Smooth muscle cell (in vitro differentiated cells): Measurements from ENCODE around the gene CTBP2. TPM values are rescaled to one million over a fixed set of nuclear protein-coding genes. Genes with fewer than 3 reads are reported as not detected.

ENCODE experiments used
- DNase-seq: peaks from one replicate; lab custom pipeline; 2025; ENCODE audit not compliant: unreplicated experiment; lab: John Stamatoyannopoulos, UW
- H2AFZ ChIP-seq: fragments of 200-600 bp; sonication (generic); 2 replicates; pipeline ENCODE4 v1.6.0; 2016; ENCODE audit warnings: antibody characterized with exemption, low read depth, mild to moderate bottlenecking
- H3F3A ChIP-seq: fragments of 200-600 bp; sonication (generic); 2 replicates; pipeline ENCODE4 v1.6.0; 2017; ENCODE audit warnings: antibody characterized with exemption, low read depth
- H3K27ac ChIP-seq: fragments of 200-600 bp; sonication (generic); 2 replicates; pipeline ENCODE4 v1.5.1; 2016; ENCODE audit warnings: low read depth, mild to moderate bottlenecking
- H3K27me3 ChIP-seq: fragments of 200-600 bp; sonication (generic); 2 replicates; pipeline ENCODE4 v1.6.1; 2016; ENCODE audit warnings: low read depth, mild to moderate bottlenecking
- H3K36me3 ChIP-seq: fragments of 200-600 bp; sonication (generic); 2 replicates; pipeline ENCODE4 v1.5.1; 2016; ENCODE audit warnings: low read depth
- H3K4me1 ChIP-seq: fragments of 200-600 bp; sonication (generic); 2 replicates; pipeline ENCODE4 v1.5.1; 2016; ENCODE audit warnings: low read depth
- H3K4me2 ChIP-seq: fragments of 200-600 bp; sonication (generic); 2 replicates; pipeline ENCODE4 v1.6.0; 2016; ENCODE audit warnings: mild to moderate bottlenecking
- H3K4me3 ChIP-seq: fragments of 200-600 bp; sonication (generic); 2 replicates; pipeline ENCODE4 v1.5.1; 2016; ENCODE audit warnings: mild to moderate bottlenecking
- H3K79me2 ChIP-seq: fragments of 200-600 bp; sonication (generic); 2 replicates; pipeline ENCODE4 v1.6.0; 2016; ENCODE audit warnings: low read depth, mild to moderate bottlenecking
- H3K9ac ChIP-seq: fragments of 200-600 bp; sonication (generic); 2 replicates; pipeline ENCODE4 v1.6.0; 2016; ENCODE audit warnings: low read depth
- H3K9me3 ChIP-seq: fragments of 200-600 bp; sonication (generic); replicated peaks from 2 replicates; pipeline ENCODE4 v1.5.1; 2016; ENCODE audit warnings: low read depth
- H4K20me1 ChIP-seq: fragments of 200-600 bp; sonication (generic); 2 replicates; pipeline ENCODE4 v1.6.0; 2016; ENCODE audit warnings: low read depth
- WGBS: methylation state at CpG from one replicate; pipeline ENCODE4 v1.1.7; 2016; ENCODE audit warnings: low lambda C conversion rate; 5-methylcytosine and 5-hydroxymethylcytosine counted together
- polyA plus RNA-seq: library from polyadenylated mRNA; unstranded; fragments of >200 nt; fragmentation: Nextera tagmentation; extraction: Ambion mirVana; gene quantifications from 2 replicates; pipeline ENCODE4 v1.2.1, GENCODE V29; 2016
- total RNA-seq: library from RNA; depleted of rRNA; stranded (reverse); fragments of >200 nt; gene quantifications from 2 replicates; pipeline ENCODE4 v1.2.3, GENCODE V29; 2014
- TF ChIP-seq, protein P1 (sequence below): fragments of 200-600 bp; sonication (generic); IDR thresholded peaks from 2 replicates; pipeline ENCODE4 v1.5.1; 2017; ENCODE audit warnings: borderline replicate concordance, mild to moderate bottlenecking, antibody characterized with exemption; ENCODE audit not compliant: insufficient read depth, poor library complexity, severe bottlenecking

Gene CTBP2
- total and polyA plus RNA-seq, 2 experiments from 2014 or later = 49.9 to 69.5 TPM

DNA sequence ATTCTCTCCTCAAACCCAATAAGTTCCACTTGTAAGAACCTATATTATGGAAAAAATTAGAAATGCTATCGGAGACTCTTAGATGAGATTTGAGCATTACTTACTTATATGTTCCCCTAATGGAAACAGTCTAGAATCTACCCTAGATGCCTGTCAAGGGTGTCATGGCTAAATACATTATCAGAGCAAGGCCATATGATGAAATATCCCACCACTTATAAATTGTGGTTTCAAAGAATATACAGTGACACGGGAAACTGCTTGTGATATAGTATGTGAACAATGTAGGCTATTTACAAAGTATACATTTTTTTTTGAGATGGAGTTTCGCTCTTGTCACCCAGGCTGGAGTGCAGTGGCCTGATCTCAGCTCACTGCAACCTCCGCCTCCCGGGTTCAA lies 46.3 kb upstream of the CTBP2 start:
- Histone ChIP-seq H3K4me1 (no peaks in the 10 kb centered on the region), H3F3A (no peaks in the 10 kb centered on the region), H3K4me3 (no peak overlapping the region), H3K27me3 (no peaks in the 10 kb centered on the region), H3K36me3 (no peaks in the 10 kb centered on the region), H3K4me2 (no peak overlapping the region), H3K9me3 (no peaks in the 10 kb centered on the region), H2AFZ (no peak overlapping the region), H3K27ac (no peak overlapping the region), H3K9ac (no peak overlapping the region), H4K20me1 (no peaks in the 10 kb centered on the region), H3K79me2 (no peaks in the 10 kb centered on the region)
- no peak for DNase-seq
- WGBS = 79% methylated on average over 5 of the region's 5 CpGs
- TF ChIP-seq, protein P1, sequence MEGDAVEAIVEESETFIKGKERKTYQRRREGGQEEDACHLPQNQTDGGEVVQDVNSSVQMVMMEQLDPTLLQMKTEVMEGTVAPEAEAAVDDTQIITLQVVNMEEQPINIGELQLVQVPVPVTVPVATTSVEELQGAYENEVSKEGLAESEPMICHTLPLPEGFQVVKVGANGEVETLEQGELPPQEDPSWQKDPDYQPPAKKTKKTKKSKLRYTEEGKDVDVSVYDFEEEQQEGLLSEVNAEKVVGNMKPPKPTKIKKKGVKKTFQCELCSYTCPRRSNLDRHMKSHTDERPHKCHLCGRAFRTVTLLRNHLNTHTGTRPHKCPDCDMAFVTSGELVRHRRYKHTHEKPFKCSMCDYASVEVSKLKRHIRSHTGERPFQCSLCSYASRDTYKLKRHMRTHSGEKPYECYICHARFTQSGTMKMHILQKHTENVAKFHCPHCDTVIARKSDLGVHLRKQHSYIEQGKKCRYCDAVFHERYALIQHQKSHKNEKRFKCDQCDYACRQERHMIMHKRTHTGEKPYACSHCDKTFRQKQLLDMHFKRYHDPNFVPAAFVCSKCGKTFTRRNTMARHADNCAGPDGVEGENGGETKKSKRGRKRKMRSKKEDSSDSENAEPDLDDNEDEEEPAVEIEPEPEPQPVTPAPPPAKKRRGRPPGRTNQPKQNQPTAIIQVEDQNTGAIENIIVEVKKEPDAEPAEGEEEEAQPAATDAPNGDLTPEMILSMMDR = no peak

DNA sequence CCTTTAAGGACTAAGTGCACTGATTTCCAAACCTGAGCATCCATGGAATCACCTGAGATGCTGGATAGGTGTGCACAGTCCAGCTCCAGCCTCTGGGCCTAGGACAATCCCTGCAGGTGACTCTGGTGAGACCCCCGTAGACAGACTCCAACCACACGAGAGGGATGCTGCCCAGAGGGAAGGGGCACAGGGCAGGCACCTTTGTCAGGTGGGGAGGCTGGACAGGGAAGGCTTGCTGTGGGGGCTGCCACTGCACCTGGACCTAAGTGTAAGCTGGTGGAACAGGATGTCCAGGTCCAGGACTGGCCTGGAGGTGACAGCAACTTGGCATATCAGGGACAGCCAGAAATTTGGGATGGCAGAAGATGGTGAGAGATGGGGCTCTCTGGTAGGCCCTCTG lies 45.1 kb upstream of the CTBP2 start:
- TF ChIP-seq, protein P1 = no peak
- WGBS = 89% methylated on average over 2 of the region's 2 CpGs

DNA sequence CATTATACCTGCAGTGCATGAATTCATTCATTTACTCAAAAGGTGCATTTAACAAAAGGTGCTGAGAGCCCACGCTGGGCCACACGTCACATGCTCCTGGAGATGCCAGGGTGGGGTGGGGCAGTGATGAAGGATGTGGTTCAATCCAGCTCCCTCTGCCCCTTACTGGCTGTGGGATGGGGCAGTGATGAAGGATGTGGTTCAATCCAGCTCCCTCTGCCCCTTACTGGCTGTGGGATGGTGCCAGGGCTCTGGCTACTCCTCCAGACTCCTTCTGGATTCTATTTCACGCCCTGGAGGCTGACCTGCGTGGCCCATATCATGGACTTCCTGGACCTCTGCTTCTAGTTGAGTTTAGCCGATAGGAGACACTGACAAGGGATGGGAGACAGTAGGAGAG lies 44.0 kb upstream of the CTBP2 start:
- no peak for DNase-seq
- no peak overlapping the region for H2AFZ ChIP-seq
- H4K20me1 ChIP-seq = no peaks in the 10 kb centered on the region
- no peak overlapping the region for H3K4me2 ChIP-seq
- WGBS = 94% methylated on average over 5 of the region's 5 CpGs
- H3F3A ChIP-seq = no peaks in the 10 kb centered on the region
- H3K9ac ChIP-seq = no peak overlapping the region
- no peak overlapping the region for H3K4me3 ChIP-seq
- no peaks in the 10 kb centered on the region for H3K79me2 ChIP-seq
- H3K27me3 ChIP-seq = no peaks in the 10 kb centered on the region
- no peak overlapping the region for H3K27ac ChIP-seq
- TF ChIP-seq, protein P1 = no peak
- no peaks in the 10 kb centered on the region for H3K9me3 ChIP-seq
- no peaks in the 10 kb centered on the region for H3K4me1 ChIP-seq
- H3K36me3 ChIP-seq = no peaks in the 10 kb centered on the region

More for the DNA sequence above, 45.1 kb upstream of the CTBP2 start:
- Histone ChIP-seq H3K4me2 (no peak overlapping the region), H3K4me3 (no peak overlapping the region), H3K9me3 (no peaks in the 10 kb centered on the region), H3K27ac (no peak overlapping the region), H3K36me3 (no peaks in the 10 kb centered on the region), H3K27me3 (no peaks in the 10 kb centered on the region), H3K9ac (no peak overlapping the region), H4K20me1 (no peaks in the 10 kb centered on the region), H2AFZ (no peak overlapping the region), H3K4me1 (no peaks in the 10 kb centered on the region), H3F3A (no peaks in the 10 kb centered on the region), H3K79me2 (no peaks in the 10 kb centered on the region)
- DNase-seq = no peak

DNA sequence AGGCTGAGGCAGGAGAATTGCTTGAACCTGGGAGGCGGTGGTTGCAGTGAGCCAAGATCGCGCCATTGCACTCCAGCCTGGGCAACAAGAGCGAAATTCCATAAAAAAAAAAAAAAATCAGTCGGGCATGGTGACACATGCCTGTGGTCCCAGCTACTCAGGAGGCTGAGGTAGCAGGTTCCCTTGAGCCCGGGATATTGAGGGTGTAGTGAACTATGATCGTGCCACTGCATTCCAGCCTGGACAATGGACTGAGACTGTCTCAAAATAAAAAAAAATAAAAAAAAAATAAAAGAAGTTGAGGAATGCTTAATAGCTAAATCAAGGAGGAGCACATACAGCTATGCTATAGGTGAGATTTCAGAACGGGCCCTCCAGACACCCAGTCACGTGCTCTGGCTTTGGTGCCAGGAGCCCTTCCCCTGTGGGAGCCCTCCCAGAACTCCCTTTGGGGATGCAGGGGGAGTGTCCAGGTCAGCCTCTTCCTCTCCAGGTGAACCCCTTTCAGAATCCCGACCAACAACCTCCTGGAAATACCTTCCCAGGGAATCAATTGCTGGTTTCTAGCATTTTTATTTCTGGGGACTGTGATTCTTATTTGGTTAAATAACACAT lies 42.9 kb upstream of the CTBP2 start:
- Histone ChIP-seq H3K4me3 (no peak overlapping the region), H3K9me3 (no peaks in the 10 kb centered on the region), H4K20me1 (no peaks in the 10 kb centered on the region), H3K27ac (no peak overlapping the region), H3K9ac (no peak overlapping the region), H3K4me1 (no peaks in the 10 kb centered on the region), H3K27me3 (no peaks in the 10 kb centered on the region), H3F3A (no peaks in the 10 kb centered on the region), H3K4me2 (no peak overlapping the region), H3K36me3 (no peaks in the 10 kb centered on the region), H3K79me2 (no peaks in the 10 kb centered on the region), H2AFZ (no peak overlapping the region)
- DNase-seq = no peak
- WGBS = 88% methylated on average over 10 of the region's 10 CpGs
- TF ChIP-seq, protein P1 = no peak
